Nephron (organoid): ENCODE data around the gene TMUB2.

Source experiments
- H3K27ac Mint-ChIP-seq, 3 experiments: 2 replicates each; pipeline ENCODE4 v1.8.0; 2020; ENCODE audit warnings: mixed read lengths in 3 of 3, mild to moderate bottlenecking in 2 of 3, moderate library complexity in 1 of 3
- H3K27me3 Mint-ChIP-seq: 2 replicates; pipeline ENCODE4 v1.8.0; 2021; ENCODE audit warnings: low read depth, mild to moderate bottlenecking, moderate library complexity, mixed read lengths
- H3K36me3 Mint-ChIP-seq: 2 replicates; pipeline ENCODE4 v1.8.0; 2020; ENCODE audit warnings: low read depth, mixed read lengths
- H3K4me1 Mint-ChIP-seq: 2 replicates; pipeline ENCODE4 v1.8.0; 2020; ENCODE audit warnings: mixed read lengths
- H3K4me3 Mint-ChIP-seq, 3 experiments: 2 replicates each; pipeline ENCODE4 v1.8.0; 2020; ENCODE audit warnings: mild to moderate bottlenecking in 3 of 3, mixed read lengths in 3 of 3, moderate library complexity in 2 of 3
- H3K9me3 Mint-ChIP-seq: 2 replicates; pipeline ENCODE4 v1.8.0; 2020; ENCODE audit warnings: mixed read lengths
- TF ChIP-seq, protein P1 (sequence below), 3 experiments: fragments of 200-600 bp; sonication (generic); IDR thresholded peaks; one replicate each; pipeline ENCODE4 v1.5.0; 2021; ENCODE audit warnings: antibody characterized with exemption in 3 of 3; ENCODE audit not compliant: unreplicated experiment in 3 of 3

The TMUB2 gene

DNA sequence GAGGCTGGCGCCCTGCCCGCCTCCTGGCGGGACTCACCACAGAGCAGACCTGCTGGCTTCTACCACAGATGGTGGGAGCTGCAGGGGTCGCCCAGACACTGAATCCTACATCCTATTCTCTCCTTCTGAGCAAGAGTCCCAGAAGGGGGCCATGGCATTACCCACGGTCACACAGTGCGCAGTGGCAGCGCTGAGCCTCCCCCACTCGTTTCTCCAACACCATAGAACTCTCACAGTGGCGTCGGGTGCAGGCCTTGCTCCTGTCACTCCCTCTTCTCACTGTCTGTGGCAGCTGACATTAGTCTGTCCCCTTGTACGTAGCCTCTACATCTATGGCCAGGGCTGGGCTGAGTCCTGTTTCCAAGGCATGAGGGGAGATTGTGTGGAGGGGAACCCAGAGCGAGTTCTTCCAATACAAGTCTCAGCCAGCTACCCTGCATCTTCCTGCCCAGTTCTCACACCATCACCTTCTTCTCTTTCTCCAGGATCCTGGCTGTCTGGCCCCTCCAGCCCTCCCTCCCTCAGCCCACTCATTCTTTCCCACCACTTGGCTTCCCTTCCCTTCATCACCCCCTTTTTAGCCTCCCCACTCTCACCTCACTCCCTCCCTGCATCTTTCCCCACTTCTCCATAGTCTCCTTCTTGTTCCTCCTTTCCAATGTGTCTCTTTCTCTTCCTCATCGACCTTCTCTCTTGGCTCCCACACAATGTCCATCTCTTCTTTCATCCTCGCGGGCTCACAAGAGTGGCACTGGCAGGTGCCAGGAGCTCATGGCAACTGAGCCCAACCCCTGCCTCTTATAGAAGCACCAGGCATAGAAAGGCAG is 26.8 kb downstream of the TMUB2 start:
- H3K9me3 Mint-ChIP-seq, result no peaks in the 10 kb centered on the region
- H3K27me3 Mint-ChIP-seq, result no peaks in the 10 kb centered on the region
- peak overlapping the region in 2 of 3 experiments; percentile 4 to 11 for H3K4me3 Mint-ChIP-seq
- TF ChIP-seq, protein P1, sequence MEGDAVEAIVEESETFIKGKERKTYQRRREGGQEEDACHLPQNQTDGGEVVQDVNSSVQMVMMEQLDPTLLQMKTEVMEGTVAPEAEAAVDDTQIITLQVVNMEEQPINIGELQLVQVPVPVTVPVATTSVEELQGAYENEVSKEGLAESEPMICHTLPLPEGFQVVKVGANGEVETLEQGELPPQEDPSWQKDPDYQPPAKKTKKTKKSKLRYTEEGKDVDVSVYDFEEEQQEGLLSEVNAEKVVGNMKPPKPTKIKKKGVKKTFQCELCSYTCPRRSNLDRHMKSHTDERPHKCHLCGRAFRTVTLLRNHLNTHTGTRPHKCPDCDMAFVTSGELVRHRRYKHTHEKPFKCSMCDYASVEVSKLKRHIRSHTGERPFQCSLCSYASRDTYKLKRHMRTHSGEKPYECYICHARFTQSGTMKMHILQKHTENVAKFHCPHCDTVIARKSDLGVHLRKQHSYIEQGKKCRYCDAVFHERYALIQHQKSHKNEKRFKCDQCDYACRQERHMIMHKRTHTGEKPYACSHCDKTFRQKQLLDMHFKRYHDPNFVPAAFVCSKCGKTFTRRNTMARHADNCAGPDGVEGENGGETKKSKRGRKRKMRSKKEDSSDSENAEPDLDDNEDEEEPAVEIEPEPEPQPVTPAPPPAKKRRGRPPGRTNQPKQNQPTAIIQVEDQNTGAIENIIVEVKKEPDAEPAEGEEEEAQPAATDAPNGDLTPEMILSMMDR (IDR thresholded peaks at IDR 0.05; ENCODE audit: unreplicated experiment in 3 of 3), result no peak
- H3K4me1 Mint-ChIP-seq, result peaks cover 29% of the 10 kb centered on the region
- peak overlapping the region in 2 of 3 experiments; percentile 47 to 66 for H3K27ac Mint-ChIP-seq
- peaks cover 62% of the 10 kb centered on the region for H3K36me3 Mint-ChIP-seq

DNA sequence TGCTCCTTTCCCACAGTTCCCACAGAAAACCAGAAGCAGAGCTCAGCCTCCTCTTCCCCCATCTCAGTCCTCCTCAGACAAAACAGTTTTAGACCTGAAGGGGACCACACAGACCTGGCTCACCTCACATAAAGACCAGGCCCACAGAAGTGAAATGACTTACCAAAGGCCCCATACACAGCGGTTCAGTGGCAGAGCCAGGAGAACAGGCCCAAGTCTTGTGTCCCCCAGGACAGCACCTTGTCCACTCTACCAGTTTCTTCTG is 27.4 kb downstream of the TMUB2 start:
- TF ChIP-seq, protein P1 (IDR thresholded peaks at IDR 0.05; ENCODE audit: unreplicated experiment in 3 of 3), result no peak
- peak overlapping the region in 1 of 3 experiments; percentile 66 for H3K27ac Mint-ChIP-seq
- H3K4me3 Mint-ChIP-seq, result peak overlapping the region in 1 of 3 experiments; percentile 9
- H3K4me1 Mint-ChIP-seq, result peaks cover 29% of the 10 kb centered on the region
- peaks cover 59% of the 10 kb centered on the region for H3K36me3 Mint-ChIP-seq
- no peaks in the 10 kb centered on the region for H3K9me3 Mint-ChIP-seq
- H3K27me3 Mint-ChIP-seq, result no peaks in the 10 kb centered on the region

DNA sequence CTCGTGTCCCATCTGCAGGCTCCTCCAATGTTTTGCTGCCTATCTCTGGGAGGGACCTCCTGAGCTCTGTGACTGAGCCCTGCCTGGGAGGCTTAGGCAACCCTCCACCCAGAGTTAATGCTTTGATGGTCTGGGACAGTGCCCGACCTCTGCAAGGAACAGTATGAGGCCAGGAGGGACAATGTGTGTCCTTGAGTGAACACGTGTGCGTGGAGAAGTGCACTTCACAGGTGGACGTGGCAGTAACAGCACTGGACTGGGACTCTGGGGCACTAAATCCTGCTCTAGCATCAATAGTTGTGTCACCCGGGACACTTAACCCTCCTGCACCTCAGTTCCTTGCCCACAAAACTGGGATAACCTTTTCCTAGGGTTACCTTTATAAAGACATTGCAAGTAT is 28.1 kb downstream of the TMUB2 start:
- TF ChIP-seq, protein P1 (IDR thresholded peaks at IDR 0.05; ENCODE audit: unreplicated experiment in 3 of 3), result no peak
- Mint-ChIP-seq H3K36me3 (peaks cover 52% of the 10 kb centered on the region), H3K9me3 (no peaks in the 10 kb centered on the region), H3K27me3 (no peaks in the 10 kb centered on the region), H3K4me3 (peak overlapping the region; percentile 10 to 62 (median 38)), H3K27ac (no peak overlapping the region), H3K4me1 (peaks cover 29% of the 10 kb centered on the region)

DNA sequence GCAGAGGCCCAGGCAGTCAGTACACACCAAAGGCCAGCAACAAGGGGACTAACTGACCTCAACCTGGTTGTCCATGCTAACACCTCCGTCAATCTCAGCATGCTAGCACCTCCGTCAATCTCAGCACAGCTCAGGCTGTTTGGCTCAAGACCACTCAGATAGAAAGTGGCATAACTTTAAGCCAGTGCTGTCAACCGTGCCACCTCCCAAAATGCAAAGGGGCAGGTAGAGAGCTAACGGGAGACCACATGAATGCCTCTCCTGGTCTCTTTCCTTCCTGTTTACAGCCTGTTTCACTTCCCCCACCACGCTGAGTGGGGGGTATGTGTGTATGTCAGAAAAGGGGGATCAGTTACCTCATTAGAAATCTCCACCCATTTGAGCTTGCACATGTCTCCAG is 29.4 kb downstream of the TMUB2 start:
- peaks cover 47% of the 10 kb centered on the region for H3K36me3 Mint-ChIP-seq
- H3K4me1 Mint-ChIP-seq, result peaks cover 29% of the 10 kb centered on the region
- no peak overlapping the region for H3K27ac Mint-ChIP-seq
- no peaks in the 10 kb centered on the region for H3K9me3 Mint-ChIP-seq
- peak overlapping the region in 2 of 3 experiments; percentile 17 to 38 for H3K4me3 Mint-ChIP-seq
- TF ChIP-seq, protein P1 (IDR thresholded peaks at IDR 0.05; ENCODE audit: unreplicated experiment in 3 of 3), result no peak
- no peaks in the 10 kb centered on the region for H3K27me3 Mint-ChIP-seq

DNA sequence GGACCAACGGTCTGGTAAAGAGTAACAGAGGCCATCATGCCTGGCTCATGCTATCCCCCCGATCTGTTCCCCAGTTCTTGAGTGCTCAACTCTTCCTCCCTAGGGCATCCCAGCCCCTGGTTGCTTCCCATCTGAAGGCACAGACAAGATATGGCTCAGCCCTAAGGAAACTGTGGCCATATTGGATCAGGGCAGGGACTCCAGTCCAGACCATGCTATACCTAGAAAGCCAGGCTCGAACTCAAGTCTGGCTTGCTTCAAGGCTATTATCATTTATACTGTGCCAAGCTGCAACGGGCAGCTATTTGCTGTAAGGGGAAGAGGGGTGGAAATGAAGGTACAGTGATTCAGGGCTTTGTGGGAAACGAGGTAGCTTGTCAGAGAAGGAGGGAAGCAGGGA is 29.9 kb downstream of the TMUB2 start:
- Mint-ChIP-seq H3K36me3 (peaks cover 47% of the 10 kb centered on the region), H3K27ac (peak overlapping the region; percentile 57 to 69 (median 66)), H3K4me1 (peaks cover 29% of the 10 kb centered on the region), H3K27me3 (no peaks in the 10 kb centered on the region), H3K9me3 (no peaks in the 10 kb centered on the region), H3K4me3 (peak overlapping the region; percentile 72 to 86 (median 79))
- TF ChIP-seq, protein P1 (IDR thresholded peaks at IDR 0.05; ENCODE audit: unreplicated experiment in 3 of 3), result no peak
